Measurements from ENCODE around the gene TENM4. TPM values are rescaled to one million over a fixed set of nuclear protein-coding genes. Genes with fewer than 3 reads are reported as not detected.

TENM4 gene
- total and polyA plus RNA-seq, 10 of the 15 experiments (the other 5 are each of a cell fraction or from before 2014, with no cell fraction given): 0.03 to 0.12 (median 0.06) TPM; not detected in 7

- TF ChIP-seq, protein P1, sequence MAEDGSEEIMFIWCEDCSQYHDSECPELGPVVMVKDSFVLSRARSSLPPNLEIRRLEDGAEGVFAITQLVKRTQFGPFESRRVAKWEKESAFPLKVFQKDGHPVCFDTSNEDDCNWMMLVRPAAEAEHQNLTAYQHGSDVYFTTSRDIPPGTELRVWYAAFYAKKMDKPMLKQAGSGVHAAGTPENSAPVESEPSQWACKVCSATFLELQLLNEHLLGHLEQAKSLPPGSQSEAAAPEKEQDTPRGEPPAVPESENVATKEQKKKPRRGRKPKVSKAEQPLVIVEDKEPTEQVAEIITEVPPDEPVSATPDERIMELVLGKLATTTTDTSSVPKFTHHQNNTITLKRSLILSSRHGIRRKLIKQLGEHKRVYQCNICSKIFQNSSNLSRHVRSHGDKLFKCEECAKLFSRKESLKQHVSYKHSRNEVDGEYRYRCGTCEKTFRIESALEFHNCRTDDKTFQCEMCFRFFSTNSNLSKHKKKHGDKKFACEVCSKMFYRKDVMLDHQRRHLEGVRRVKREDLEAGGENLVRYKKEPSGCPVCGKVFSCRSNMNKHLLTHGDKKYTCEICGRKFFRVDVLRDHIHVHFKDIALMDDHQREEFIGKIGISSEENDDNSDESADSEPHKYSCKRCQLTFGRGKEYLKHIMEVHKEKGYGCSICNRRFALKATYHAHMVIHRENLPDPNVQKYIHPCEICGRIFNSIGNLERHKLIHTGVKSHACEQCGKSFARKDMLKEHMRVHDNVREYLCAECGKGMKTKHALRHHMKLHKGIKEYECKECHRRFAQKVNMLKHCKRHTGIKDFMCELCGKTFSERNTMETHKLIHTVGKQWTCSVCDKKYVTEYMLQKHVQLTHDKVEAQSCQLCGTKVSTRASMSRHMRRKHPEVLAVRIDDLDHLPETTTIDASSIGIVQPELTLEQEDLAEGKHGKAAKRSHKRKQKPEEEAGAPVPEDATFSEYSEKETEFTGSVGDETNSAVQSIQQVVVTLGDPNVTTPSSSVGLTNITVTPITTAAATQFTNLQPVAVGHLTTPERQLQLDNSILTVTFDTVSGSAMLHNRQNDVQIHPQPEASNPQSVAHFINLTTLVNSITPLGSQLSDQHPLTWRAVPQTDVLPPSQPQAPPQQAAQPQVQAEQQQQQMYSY (CRISPR knock-in tag; IDR thresholded peaks at IDR 0.05): no peak
- TF ChIP-seq EP300 (IDR thresholded peaks at IDR 0.05; ENCODE audit: borderline replicate concordance in 1 of 2, control insufficient read depth in 1 of 2, low read depth in 2 of 2, low read length in 2 of 2) (no peak), CBX5 (IDR thresholded peaks at IDR 0.05; ENCODE audit: low read depth) (no peak), ZBED1 (IDR thresholded peaks at IDR 0.05; ENCODE audit: borderline replicate concordance) (no peak), IRF5 (IDR thresholded peaks at IDR 0.05; ENCODE audit: borderline replicate concordance) (no peak), RFX5 (IDR thresholded peaks at IDR 0.05; ENCODE audit: low read depth, low read length) (no peak)
- TF ChIP-seq, protein P2, sequence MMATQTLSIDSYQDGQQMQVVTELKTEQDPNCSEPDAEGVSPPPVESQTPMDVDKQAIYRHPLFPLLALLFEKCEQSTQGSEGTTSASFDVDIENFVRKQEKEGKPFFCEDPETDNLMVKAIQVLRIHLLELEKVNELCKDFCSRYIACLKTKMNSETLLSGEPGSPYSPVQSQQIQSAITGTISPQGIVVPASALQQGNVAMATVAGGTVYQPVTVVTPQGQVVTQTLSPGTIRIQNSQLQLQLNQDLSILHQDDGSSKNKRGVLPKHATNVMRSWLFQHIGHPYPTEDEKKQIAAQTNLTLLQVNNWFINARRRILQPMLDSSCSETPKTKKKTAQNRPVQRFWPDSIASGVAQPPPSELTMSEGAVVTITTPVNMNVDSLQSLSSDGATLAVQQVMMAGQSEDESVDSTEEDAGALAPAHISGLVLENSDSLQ (IDR thresholded peaks at IDR 0.05): no peak
Measured at GRCh38 chr11:78744202-78744601, 696.6 kb downstream of the TENM4 start (continued).
